ENCODE data around the gene ANKRD6. TPM values are rescaled to one million over a fixed set of nuclear protein-coding genes. Genes with fewer than 3 reads are reported as not detected.

ANKRD6 gene
- total RNA-seq, 4 donors from 2014 or later: 9.3 to 26.0 (median 12.4) TPM

- ATAC-seq (ENCODE audit: low FRiP score) (no peak), DNase-seq (ENCODE audit: low spot score) (no peak)
- no peak for TF ChIP-seq CTCF (IDR thresholded peaks at IDR 0.05)
Measured at GRCh38 chr6:89449193-89449592, 16.2 kb downstream of the ANKRD6 start.

GRCh38 chr6:89452281-89452680, 19.3 kb downstream of the ANKRD6 start:
- DNase-seq (ENCODE audit: low spot score): no peak
- TF ChIP-seq CTCF (IDR thresholded peaks at IDR 0.05): no peak
- no peak for ATAC-seq (ENCODE audit: low FRiP score)

- no peak for ATAC-seq (ENCODE audit: low FRiP score)
- no peak for TF ChIP-seq CTCF (IDR thresholded peaks at IDR 0.05)
- no peak for DNase-seq (ENCODE audit: low spot score)
Measured at GRCh38 chr6:89454300-89454699, 21.3 kb downstream of the ANKRD6 start.

GRCh38 chr6:89458704-89459103, 25.8 kb downstream of the ANKRD6 start:
- TF ChIP-seq CTCF (IDR thresholded peaks at IDR 0.05): no peak
- no peak for ATAC-seq (ENCODE audit: low FRiP score)
- no peak for DNase-seq (ENCODE audit: low spot score)

- DNase-seq (ENCODE audit: low spot score): no peak
- no peak for ATAC-seq (ENCODE audit: low FRiP score)
- no peak for TF ChIP-seq CTCF (IDR thresholded peaks at IDR 0.05)
Measured at GRCh38 chr6:89459501-89459900, 26.5 kb downstream of the ANKRD6 start.

GRCh38 chr6:89460713-89461112, 27.8 kb downstream of the ANKRD6 start:
- ATAC-seq (ENCODE audit: low FRiP score): no peak
- no peak for TF ChIP-seq CTCF (IDR thresholded peaks at IDR 0.05)
- DNase-seq (ENCODE audit: low spot score): no peak

GRCh38 chr6:89462503-89462902, 29.6 kb downstream of the ANKRD6 start:
- no peak for DNase-seq (ENCODE audit: low spot score)
- no peak for TF ChIP-seq CTCF (IDR thresholded peaks at IDR 0.05)
- ATAC-seq (ENCODE audit: low FRiP score): no peak

Data from omental fat pad (tissue), 4 donors.